Spleen (tissue), 11 donors: ENCODE results near the gene OR2V2. TPM values are rescaled to one million over a fixed set of nuclear protein-coding genes. Genes with fewer than 3 reads are reported as not detected.

ENCODE experiments used
- DNase-seq: peaks from one replicate; pipeline ENCODE4 v3.0.0-alpha.2; 2020
- H3K27ac ChIP-seq, 8 donors: fragments of 200-600 bp; sonication (generic) in 7 of 8; 1 replicate in 4 of 8; 2 replicates in 4 of 8; pipeline versions ENCODE4 v1.5.0 to v1.8.0; 2016 to 2021; ENCODE audit warnings: inconsistent platforms in 4 of 8, mild to moderate bottlenecking in 4 of 8, moderate library complexity in 1 of 8
- H3K27me3 ChIP-seq, 7 donors: fragments of 200-600 bp; sonication (generic) in 6 of 7; replicated peaks in 1 of 7; 1 replicate in 4 of 7; 2 replicates in 3 of 7; pipeline versions ENCODE4 v1.5.0 to v1.8.0; 2016 to 2021; ENCODE audit warnings: inconsistent platforms in 3 of 7, mild to moderate bottlenecking in 1 of 7
- H3K36me3 ChIP-seq, 6 donors: fragments of 200-600 bp; sonication (generic) in 5 of 6; 1 replicate in 4 of 6; 2 replicates in 2 of 6; pipeline versions ENCODE4 v1.5.0 to v1.8.0; 2016 to 2021; ENCODE audit warnings: inconsistent platforms in 2 of 6
- H3K4me1 ChIP-seq, 6 donors: fragments of 200-600 bp; sonication (generic) in 5 of 6; 1 replicate in 3 of 6; 2 replicates in 3 of 6; pipeline versions ENCODE4 v1.5.0 to v1.8.0; 2016 to 2021; ENCODE audit warnings: inconsistent platforms in 3 of 6
- H3K4me3 ChIP-seq, 8 donors: fragments of 200-600 bp; sonication (generic) in 7 of 8; 1 replicate in 4 of 8; 2 replicates in 4 of 8; pipeline versions ENCODE4 v1.5.0 to v1.8.0; 2016 to 2021; ENCODE audit warnings: inconsistent platforms in 4 of 8, mild to moderate bottlenecking in 4 of 8, moderate library complexity in 2 of 8
- H3K9me3 ChIP-seq, 8 donors: fragments of 200-600 bp; sonication (generic) in 7 of 8; 1 replicate in 4 of 8; 2 replicates in 4 of 8; pipeline versions ENCODE4 v1.5.0 to v1.8.0; 2016 to 2021; ENCODE audit warnings: inconsistent platforms in 4 of 8
- POLR2A ChIP-seq, 3 donors: fragments of 450-650 bp; IDR thresholded peaks; one replicate each; pipeline ENCODE4 v1.5.1; 2017; ENCODE audit warnings: antibody characterized with exemption in 3 of 3, mild to moderate bottlenecking in 1 of 3
- POLR2AphosphoS5 ChIP-seq, 3 donors: sonication (generic); formaldehyde crosslinking; IDR thresholded peaks; one replicate each; pipeline ENCODE4 v1.5.1; 2017; ENCODE audit warnings: antibody characterized with exemption in 3 of 3
- WGBS, 5 donors: extraction: QIAGEN DNeasy Blood & Tissue Kit in 3 of 5; methylation state at CpG; one replicate each; pipeline versions ENCODE4 v1.1.5 to v1.1.7; 2013 to 2018; 5-methylcytosine and 5-hydroxymethylcytosine counted together
- intact Hi-C: fragments of 100-400 bp; cut with DNase I; formaldehyde crosslinking; loops from one replicate; pipeline ENCODE4 v1.15.0; 2023; ENCODE audit warnings: low total_unique reads
- polyA plus RNA-seq, 3 donors: library from polyadenylated mRNA; stranded (reverse); fragments of 200-250 nt; gene quantifications; one replicate each; pipeline ENCODE4 v1.2.1, GENCODE V29; 2013
- total RNA-seq, 7 donors: library from RNA; depleted of rRNA in 3 of 7; stranded (reverse); fragments of >200 nt in 3 of 7; fragmentation: NEBNext Ultra II Directional in 4 of 7; extraction: Animal tissue kit (Norgen Biotek cat#: 25700) in 4 of 7; gene quantifications; one replicate each; pipeline versions ENCODE4 v1.1.0 to v1.2.1, GENCODE V29; 2016 to 2021
- TF ChIP-seq, protein P1 (sequence below), 11 experiments: fragments of 200-600 bp in 7 of 11; fragments of 450-650 bp in 4 of 11; sonication (generic) in 4 of 11; IDR thresholded peaks in 8 of 11; conservative IDR thresholded peaks in 3 of 11; 1 replicate in 7 of 11; 2 replicates in 4 of 11; pipeline versions ENCODE4 v1.4.0 to v1.8.0; 2016 to 2021; ENCODE audit warnings: antibody characterized with exemption in 11 of 11, inconsistent platforms in 4 of 11, mild to moderate bottlenecking in 1 of 11
- donor health status: healthy with polysubstance abuse.
- donor health status: DM: no; HTN: no; CAD: no; lungs with moderate emphysema.
- donor health status: DM: no; HTN: no; CAD: no.
- donor health status: Bipolar disorder and iron deficiency.
- donor health status: healthy.
- donor health status: DM: no; HTN: no; CAD: no.
- donor health status: DM: yes; HTN: yes; CAD: no.

Gene OR2V2
- total and polyA plus RNA-seq, 10 donors: not detected

- Histone ChIP-seq H3K9me3 (peaks cover 0 to 26% (median 10%) of the 10 kb centered on the region in 8 donors), H3K4me3 (no peak overlapping the region), H3K27ac (no peak overlapping the region), H3K27me3 (peaks cover 0 to 43% (median 0%) of the 10 kb centered on the region in 7 donors), H3K4me1 (no peaks in the 10 kb centered on the region), H3K36me3 (no peaks in the 10 kb centered on the region)
- 74 to 88% (median 77%) methylated on average over 6 to 7 of the region's 7 CpGs for WGBS, 5 donors
- intact Hi-C loops: no loop called here
- no peak for DNase-seq
- TF ChIP-seq POLR2A (IDR thresholded peaks at IDR 0.05) (no peak), POLR2AphosphoS5 (IDR thresholded peaks at IDR 0.05) (no peak)
- TF ChIP-seq, protein P1, sequence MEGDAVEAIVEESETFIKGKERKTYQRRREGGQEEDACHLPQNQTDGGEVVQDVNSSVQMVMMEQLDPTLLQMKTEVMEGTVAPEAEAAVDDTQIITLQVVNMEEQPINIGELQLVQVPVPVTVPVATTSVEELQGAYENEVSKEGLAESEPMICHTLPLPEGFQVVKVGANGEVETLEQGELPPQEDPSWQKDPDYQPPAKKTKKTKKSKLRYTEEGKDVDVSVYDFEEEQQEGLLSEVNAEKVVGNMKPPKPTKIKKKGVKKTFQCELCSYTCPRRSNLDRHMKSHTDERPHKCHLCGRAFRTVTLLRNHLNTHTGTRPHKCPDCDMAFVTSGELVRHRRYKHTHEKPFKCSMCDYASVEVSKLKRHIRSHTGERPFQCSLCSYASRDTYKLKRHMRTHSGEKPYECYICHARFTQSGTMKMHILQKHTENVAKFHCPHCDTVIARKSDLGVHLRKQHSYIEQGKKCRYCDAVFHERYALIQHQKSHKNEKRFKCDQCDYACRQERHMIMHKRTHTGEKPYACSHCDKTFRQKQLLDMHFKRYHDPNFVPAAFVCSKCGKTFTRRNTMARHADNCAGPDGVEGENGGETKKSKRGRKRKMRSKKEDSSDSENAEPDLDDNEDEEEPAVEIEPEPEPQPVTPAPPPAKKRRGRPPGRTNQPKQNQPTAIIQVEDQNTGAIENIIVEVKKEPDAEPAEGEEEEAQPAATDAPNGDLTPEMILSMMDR (IDR thresholded peaks at IDR 0.05 in 8 of 11, conservative IDR thresholded peaks at IDR 0.05 in 3 of 11): no peak
These were observed 5.3 kb upstream of the OR2V2 start for GRCh38 chr5:181142054-181142453.

DNA sequence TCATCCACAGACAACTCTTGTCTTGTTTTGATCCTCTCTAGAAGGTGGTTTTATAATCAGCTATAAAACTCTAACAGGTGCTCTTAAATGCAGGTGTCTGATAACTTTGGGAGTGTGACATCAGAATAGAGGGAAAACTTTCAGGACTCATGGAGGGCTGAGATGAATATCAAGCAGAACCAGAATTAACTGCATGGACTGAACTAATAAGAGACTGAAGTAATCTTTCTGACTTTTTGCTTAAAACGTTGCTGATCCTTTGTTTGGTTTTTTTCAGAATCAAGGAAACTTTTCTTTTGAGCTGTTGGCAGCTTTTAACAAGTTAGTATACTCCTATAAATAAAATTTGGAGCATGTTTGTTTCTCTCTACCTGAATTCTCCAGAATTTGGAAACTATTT is 2.3 kb upstream of the OR2V2 start:
- no peak overlapping the region for H3K4me3 ChIP-seq
- intact Hi-C loops: no loop called here
- no peak overlapping the region for H3K27ac ChIP-seq
- no peak for TF ChIP-seq POLR2A (IDR thresholded peaks at IDR 0.05)
- TF ChIP-seq, protein P1 (IDR thresholded peaks at IDR 0.05 in 8 of 11, conservative IDR thresholded peaks at IDR 0.05 in 3 of 11): no peak
- no peak for TF ChIP-seq POLR2AphosphoS5 (IDR thresholded peaks at IDR 0.05)
- H3K36me3 ChIP-seq: no peaks in the 10 kb centered on the region
- no peak for DNase-seq
- no peaks in the 10 kb centered on the region for H3K4me1 ChIP-seq
- H3K9me3 ChIP-seq: peaks cover 0 to 9% (median 0%) of the 10 kb centered on the region in 8 donors
- H3K27me3 ChIP-seq: peaks cover 0 to 72% (median 3%) of the 10 kb centered on the region in 7 donors
- WGBS, 5 donors: 37 to 67% (median 63%) methylated on average over 1 of the region's 1 CpG

- Histone ChIP-seq H3K4me1 (no peaks in the 10 kb centered on the region), H3K36me3 (no peaks in the 10 kb centered on the region), H3K27ac (no peak overlapping the region), H3K9me3 (peaks cover 0 to 8% (median 0%) of the 10 kb centered on the region in 8 donors), H3K27me3 (peaks cover 0 to 62% (median 3%) of the 10 kb centered on the region in 7 donors), H3K4me3 (no peak overlapping the region)
- intact Hi-C loops: no loop called here
- no peak for DNase-seq
- TF ChIP-seq, protein P1 (IDR thresholded peaks at IDR 0.05 in 8 of 11, conservative IDR thresholded peaks at IDR 0.05 in 3 of 11): no peak
- no peak for TF ChIP-seq POLR2AphosphoS5 (IDR thresholded peaks at IDR 0.05)
- TF ChIP-seq POLR2A (IDR thresholded peaks at IDR 0.05): no peak
- 82 to 91% (median 89%) methylated on average over 6 of the region's 6 CpGs for WGBS, 5 donors
These were observed 2.0 kb downstream of the OR2V2 start for GRCh38 chr5:181149355-181149754.

DNA sequence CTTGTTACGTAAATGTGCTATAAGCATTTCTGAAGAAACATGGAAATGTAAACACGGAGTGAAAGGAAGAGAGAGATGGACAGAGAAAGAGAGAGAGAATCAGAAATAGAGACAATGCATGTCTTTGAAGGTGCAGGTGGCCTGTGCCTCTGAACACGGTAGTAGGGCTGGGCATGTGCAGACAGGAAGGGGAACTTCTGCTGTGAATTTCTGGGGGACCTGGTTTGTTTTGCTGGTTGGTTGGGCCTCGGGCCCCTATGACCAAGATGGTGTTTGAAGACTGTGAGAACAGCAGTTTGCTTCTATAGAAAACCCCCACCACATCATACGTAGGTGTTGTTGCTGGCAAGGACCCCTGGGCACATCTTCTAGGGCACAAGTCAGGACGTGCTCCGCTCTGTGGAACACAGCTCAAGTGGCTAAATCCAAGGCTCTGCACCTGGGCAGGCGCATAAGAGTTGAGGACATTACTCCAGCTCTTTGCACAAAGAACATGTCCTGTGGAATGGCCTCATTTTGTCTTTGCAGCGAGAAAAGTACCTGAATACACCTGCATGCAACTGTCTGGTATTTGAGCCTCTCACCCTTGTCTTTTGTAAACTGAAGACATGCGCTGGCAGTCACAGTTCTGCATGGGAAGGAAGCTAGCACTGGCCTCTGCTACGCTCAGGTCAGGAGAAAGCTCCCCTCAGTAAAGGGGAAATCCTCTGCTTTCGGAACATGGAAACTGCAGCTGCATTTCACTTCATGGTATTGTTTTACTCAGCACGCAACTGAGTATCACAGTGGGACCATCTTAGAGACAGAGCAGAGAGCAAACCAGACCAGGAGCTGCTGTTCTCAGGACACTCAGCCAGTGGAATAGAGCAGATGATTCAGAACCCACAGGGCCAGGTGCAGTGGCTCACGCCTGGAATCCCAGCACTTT is 2.7 kb downstream of the OR2V2 start:
- 75 to 83% (median 77%) methylated on average over 11 to 14 of the region's 14 CpGs for WGBS, 5 donors
- intact Hi-C loops: no loop called here
- TF ChIP-seq, protein P1 (IDR thresholded peaks at IDR 0.05 in 8 of 11, conservative IDR thresholded peaks at IDR 0.05 in 3 of 11): no peak
- TF ChIP-seq POLR2A (IDR thresholded peaks at IDR 0.05) (no peak), POLR2AphosphoS5 (IDR thresholded peaks at IDR 0.05) (no peak)

More for the DNA sequence above, 2.7 kb downstream of the OR2V2 start:
- Histone ChIP-seq H3K4me3 (no peak overlapping the region), H3K36me3 (no peaks in the 10 kb centered on the region), H3K27me3 (peaks cover 0 to 59% (median 3%) of the 10 kb centered on the region in 7 donors), H3K27ac (no peak overlapping the region), H3K9me3 (peaks cover 0 to 7% (median 0%) of the 10 kb centered on the region in 8 donors), H3K4me1 (no peaks in the 10 kb centered on the region)
- DNase-seq: no peak
